Measurements from ENCODE around the gene KDM2B. TPM values are rescaled to one million over a fixed set of nuclear protein-coding genes. Genes with fewer than 3 reads are reported as not detected.

KDM2B gene
- total RNA-seq, 1 donor: 63.7 TPM

DNA sequence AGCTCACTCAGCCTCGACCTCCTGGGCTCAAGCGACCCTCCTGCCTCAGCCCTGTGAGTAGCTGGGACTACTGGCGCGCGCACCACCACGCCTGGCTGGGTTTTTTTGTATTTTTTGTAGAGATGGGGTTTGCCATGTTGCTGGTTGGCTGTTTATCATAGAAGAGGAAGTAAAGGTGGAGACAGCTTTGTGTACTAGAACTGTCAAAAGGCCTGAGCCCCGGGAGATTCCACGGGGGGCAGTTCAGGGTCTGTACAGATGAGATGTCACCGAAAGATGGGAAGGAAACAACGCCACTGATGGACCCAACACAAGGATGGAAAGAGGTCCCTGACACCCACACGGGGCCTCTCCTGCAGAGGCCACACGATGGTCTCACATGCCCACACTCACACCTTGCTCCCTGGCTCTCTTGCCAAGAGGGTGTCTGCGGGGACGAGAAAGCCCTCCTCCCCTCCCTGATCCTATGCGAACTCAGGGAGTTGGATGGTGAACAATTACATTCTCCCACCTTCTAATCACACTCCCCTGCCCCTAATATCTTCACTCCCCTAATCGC, 66.6 kb downstream of the KDM2B start:
- Histone ChIP-seq H3K27me3 (ENCODE audit: insufficient read depth, low read length) (no peaks in the 10 kb centered on the region), H3K9me3 (ENCODE audit: low read depth, low read length) (no peaks in the 10 kb centered on the region), H3K4me1 (ENCODE audit: insufficient read depth, low read length) (peaks cover 9% of the 10 kb centered on the region), H3K4me3 (ENCODE audit: low read length) (no peak overlapping the region)

GRCh38 chr12:121513464-121514183, 67.2 kb downstream of the KDM2B start:
- no peak overlapping the region for H3K4me3 ChIP-seq (ENCODE audit: low read length)
- H3K4me1 ChIP-seq (ENCODE audit: insufficient read depth, low read length): peaks cover 9% of the 10 kb centered on the region
- H3K9me3 ChIP-seq (ENCODE audit: low read depth, low read length): no peaks in the 10 kb centered on the region
- H3K27me3 ChIP-seq (ENCODE audit: insufficient read depth, low read length): no peaks in the 10 kb centered on the region

GRCh38 chr12:121512561-121512960, 68.3 kb downstream of the KDM2B start:
- H3K9me3 ChIP-seq (ENCODE audit: low read depth, low read length): no peaks in the 10 kb centered on the region
- no peak overlapping the region for H3K4me3 ChIP-seq (ENCODE audit: low read length)
- H3K4me1 ChIP-seq (ENCODE audit: insufficient read depth, low read length): peaks cover 9% of the 10 kb centered on the region
- no peaks in the 10 kb centered on the region for H3K27me3 ChIP-seq (ENCODE audit: insufficient read depth, low read length)

DNA sequence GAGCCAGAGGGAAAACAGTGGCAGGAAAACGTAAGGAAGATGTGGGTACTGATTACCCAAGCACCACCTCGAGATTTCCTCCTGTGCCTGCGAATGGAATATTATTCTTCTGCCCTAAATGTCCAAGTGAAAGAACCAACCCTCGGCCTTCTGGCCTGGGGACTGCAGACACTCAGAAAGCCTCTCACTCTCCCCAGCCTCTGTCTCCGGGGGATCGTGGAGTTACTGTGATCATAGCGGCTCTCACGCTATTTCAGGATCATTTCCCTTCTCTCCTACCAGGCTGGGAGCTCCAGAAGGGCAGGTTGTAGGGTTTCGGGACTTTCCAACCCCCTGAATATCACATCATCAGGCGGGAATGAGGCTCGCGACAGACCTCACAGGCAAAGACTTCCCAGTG, 68.9 kb downstream of the KDM2B start:
- Histone ChIP-seq H3K27me3 (ENCODE audit: insufficient read depth, low read length) (no peaks in the 10 kb centered on the region), H3K9me3 (ENCODE audit: low read depth, low read length) (no peaks in the 10 kb centered on the region), H3K4me1 (ENCODE audit: insufficient read depth, low read length) (peaks cover 9% of the 10 kb centered on the region), H3K4me3 (ENCODE audit: low read length) (no peak overlapping the region)

DNA sequence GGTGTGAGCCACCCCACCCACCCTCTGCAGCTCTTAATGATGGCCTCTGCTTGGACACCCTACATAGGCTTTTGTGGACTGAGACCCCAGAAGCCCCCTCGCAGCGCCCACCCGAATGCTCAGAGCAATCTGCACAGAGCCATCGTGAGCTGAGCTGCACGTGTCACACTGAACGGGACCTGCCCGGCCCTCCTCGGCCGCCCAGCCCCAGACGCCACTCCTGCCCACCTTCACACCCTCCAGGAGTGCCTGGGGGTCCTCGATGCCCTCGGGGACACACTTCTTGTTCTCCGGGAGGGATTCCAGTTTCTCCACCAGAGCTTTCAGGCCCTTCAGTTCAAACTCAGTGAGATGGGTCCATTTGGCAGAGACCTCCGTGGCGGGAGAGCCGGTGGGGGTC, 71.5 kb downstream of the KDM2B start:
- H3K4me3 ChIP-seq (ENCODE audit: low read length): no peak overlapping the region
- H3K4me1 ChIP-seq (ENCODE audit: insufficient read depth, low read length): peaks cover 6% of the 10 kb centered on the region
- no peaks in the 10 kb centered on the region for H3K27me3 ChIP-seq (ENCODE audit: insufficient read depth, low read length)
- H3K9me3 ChIP-seq (ENCODE audit: low read depth, low read length): no peaks in the 10 kb centered on the region

- Histone ChIP-seq H3K4me1 (ENCODE audit: insufficient read depth, low read length) (peaks cover under 1% of the 10 kb centered on the region), H3K9me3 (ENCODE audit: low read depth, low read length) (no peaks in the 10 kb centered on the region), H3K4me3 (ENCODE audit: low read length) (no peak overlapping the region), H3K27me3 (ENCODE audit: insufficient read depth, low read length) (no peaks in the 10 kb centered on the region)
Observed at GRCh38 chr12:121508533-121508932, 72.3 kb downstream of the KDM2B start.

GRCh38 chr12:121507984-121508383, 72.8 kb downstream of the KDM2B start:
- Histone ChIP-seq H3K4me3 (ENCODE audit: low read length) (no peak overlapping the region), H3K4me1 (ENCODE audit: insufficient read depth, low read length) (no peaks in the 10 kb centered on the region), H3K9me3 (ENCODE audit: low read depth, low read length) (no peaks in the 10 kb centered on the region), H3K27me3 (ENCODE audit: insufficient read depth, low read length) (no peaks in the 10 kb centered on the region)

GRCh38 chr12:121507245-121507644, 73.6 kb downstream of the KDM2B start:
- H3K9me3 ChIP-seq (ENCODE audit: low read depth, low read length): no peaks in the 10 kb centered on the region
- H3K4me3 ChIP-seq (ENCODE audit: low read length): no peak overlapping the region
- no peaks in the 10 kb centered on the region for H3K27me3 ChIP-seq (ENCODE audit: insufficient read depth, low read length)
- no peaks in the 10 kb centered on the region for H3K4me1 ChIP-seq (ENCODE audit: insufficient read depth, low read length)

- Histone ChIP-seq H3K4me3 (ENCODE audit: low read length) (no peak overlapping the region), H3K9me3 (ENCODE audit: low read depth, low read length) (no peaks in the 10 kb centered on the region), H3K27me3 (ENCODE audit: insufficient read depth, low read length) (no peaks in the 10 kb centered on the region), H3K4me1 (ENCODE audit: insufficient read depth, low read length) (no peaks in the 10 kb centered on the region)
Observed at GRCh38 chr12:121505513-121505912, 75.3 kb downstream of the KDM2B start.

DNA sequence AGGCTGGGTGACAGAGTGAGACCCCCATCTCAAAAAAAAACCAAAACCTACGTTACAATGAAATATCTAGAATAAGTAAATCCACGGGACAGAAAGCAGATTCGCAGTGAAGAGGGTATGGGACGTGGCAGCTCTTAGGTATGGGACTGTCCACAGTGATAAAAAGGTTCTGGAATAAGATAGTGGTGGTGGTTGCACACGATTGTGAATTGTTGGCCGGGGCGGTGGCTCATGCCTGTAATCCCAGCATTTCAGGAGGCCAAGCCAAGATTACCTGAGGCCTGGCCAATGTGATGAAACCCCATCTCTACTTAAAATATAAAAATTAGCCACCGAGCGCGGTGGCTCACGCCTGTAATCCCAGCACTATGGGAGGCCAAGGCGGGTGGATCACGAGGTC, 76.3 kb downstream of the KDM2B start:
- Histone ChIP-seq H3K9me3 (ENCODE audit: low read depth, low read length) (no peaks in the 10 kb centered on the region), H3K4me1 (ENCODE audit: insufficient read depth, low read length) (peaks cover 4% of the 10 kb centered on the region), H3K27me3 (ENCODE audit: insufficient read depth, low read length) (no peaks in the 10 kb centered on the region), H3K4me3 (ENCODE audit: low read length) (no peak overlapping the region)

DNA sequence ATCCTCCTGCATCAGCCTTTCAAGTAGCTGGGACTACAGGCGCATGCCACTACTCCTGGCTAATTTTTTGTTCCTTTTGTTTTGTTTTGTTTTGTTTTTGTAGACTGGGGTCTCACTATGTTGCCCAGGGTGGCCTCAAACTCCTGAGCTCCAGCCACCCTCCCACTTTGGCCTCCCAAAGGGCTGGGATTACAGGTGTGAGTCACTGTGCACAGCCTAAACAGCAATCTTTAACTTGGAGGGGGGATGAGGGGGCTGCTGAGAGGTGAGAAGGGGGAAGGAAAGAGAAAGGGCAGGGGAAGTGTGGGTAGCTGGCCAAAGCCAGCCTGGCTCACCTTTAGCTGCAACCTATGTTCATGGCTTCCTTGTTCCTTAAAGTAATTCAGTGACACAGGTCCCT, 77.4 kb downstream of the KDM2B start:
- Histone ChIP-seq H3K4me1 (ENCODE audit: insufficient read depth, low read length) (peaks cover 4% of the 10 kb centered on the region), H3K9me3 (ENCODE audit: low read depth, low read length) (no peaks in the 10 kb centered on the region), H3K4me3 (ENCODE audit: low read length) (no peak overlapping the region), H3K27me3 (ENCODE audit: insufficient read depth, low read length) (no peaks in the 10 kb centered on the region)

DNA sequence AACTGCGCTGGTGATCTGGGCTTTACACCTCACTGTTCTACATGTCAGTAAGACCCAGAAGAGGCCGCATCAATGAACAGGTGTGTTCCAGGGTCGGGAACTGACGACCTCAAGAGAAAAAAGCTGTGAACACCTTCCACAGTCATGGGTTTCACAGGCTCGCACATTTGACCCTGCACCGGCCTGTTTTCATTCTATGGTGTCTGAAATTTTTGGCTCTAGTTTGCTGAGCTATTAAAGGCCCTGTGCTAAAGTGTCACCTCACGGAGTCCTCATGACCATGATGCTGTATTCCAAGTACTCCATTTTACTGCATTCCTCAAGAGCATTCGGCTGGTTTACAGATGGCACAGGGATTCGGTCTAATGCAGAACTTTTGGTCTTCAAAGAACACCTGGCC, 78.9 kb downstream of the KDM2B start:
- H3K4me1 ChIP-seq (ENCODE audit: insufficient read depth, low read length): peaks cover 8% of the 10 kb centered on the region
- H3K4me3 ChIP-seq (ENCODE audit: low read length): no peak overlapping the region
- H3K27me3 ChIP-seq (ENCODE audit: insufficient read depth, low read length): no peaks in the 10 kb centered on the region
- no peaks in the 10 kb centered on the region for H3K9me3 ChIP-seq (ENCODE audit: low read depth, low read length)

DNA sequence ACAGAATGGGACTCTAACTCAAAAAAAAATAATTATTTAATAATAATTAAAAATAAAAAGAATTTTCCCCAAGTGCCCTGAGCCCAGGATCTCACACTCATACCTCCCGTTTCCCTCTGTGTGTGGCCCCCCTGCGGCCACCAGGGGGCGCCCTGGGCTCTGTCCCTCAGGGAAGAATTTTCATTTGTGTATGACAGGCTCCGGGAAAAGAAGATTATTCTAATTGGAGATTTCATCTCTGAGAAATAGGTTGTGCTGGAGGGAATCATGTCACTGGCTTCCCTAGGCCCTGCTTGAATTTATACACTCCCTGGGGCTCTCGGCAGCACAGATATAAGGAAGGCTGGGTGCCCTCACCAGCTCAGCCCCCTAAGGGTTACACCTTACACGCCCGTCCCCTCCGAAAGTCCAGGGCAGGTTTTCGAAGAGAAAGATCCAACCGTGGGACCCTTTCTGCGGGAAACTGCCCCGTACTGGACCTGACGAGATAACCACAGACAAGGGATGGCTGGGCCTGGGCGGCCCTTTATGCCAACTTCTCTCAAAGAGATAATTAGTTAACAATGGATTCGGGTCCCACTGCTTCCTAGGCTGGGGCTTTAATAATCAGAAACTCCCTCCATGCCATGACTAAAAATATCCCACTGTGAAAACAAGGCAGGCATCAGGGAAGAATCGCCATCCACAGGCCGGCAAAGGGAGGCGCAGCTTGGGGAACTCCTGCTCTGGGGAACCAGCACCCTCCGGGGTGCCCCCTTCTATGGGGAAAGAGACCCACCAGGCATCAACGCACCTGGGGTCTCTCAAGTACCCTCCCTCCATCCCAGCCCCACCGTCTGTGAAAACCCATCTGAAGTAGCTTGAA, 80.7 kb downstream of the KDM2B start:
- no peaks in the 10 kb centered on the region for H3K27me3 ChIP-seq (ENCODE audit: insufficient read depth, low read length)
- no peak overlapping the region for H3K4me3 ChIP-seq (ENCODE audit: low read length)
- H3K4me1 ChIP-seq (ENCODE audit: insufficient read depth, low read length): peaks cover 13% of the 10 kb centered on the region
- H3K9me3 ChIP-seq (ENCODE audit: low read depth, low read length): no peaks in the 10 kb centered on the region

- Histone ChIP-seq H3K4me1 (ENCODE audit: insufficient read depth, low read length) (peaks cover 29% of the 10 kb centered on the region), H3K4me3 (ENCODE audit: low read length) (no peak overlapping the region), H3K27me3 (ENCODE audit: insufficient read depth, low read length) (no peaks in the 10 kb centered on the region), H3K9me3 (ENCODE audit: low read depth, low read length) (no peaks in the 10 kb centered on the region)
Observed at GRCh38 chr12:121495746-121496145, 85.1 kb downstream of the KDM2B start.

GRCh38 chr12:121494093-121494787, 86.6 kb downstream of the KDM2B start:
- Histone ChIP-seq H3K4me3 (ENCODE audit: low read length) (no peak overlapping the region), H3K4me1 (ENCODE audit: insufficient read depth, low read length) (peaks cover 37% of the 10 kb centered on the region), H3K27me3 (ENCODE audit: insufficient read depth, low read length) (no peaks in the 10 kb centered on the region), H3K9me3 (ENCODE audit: low read depth, low read length) (no peaks in the 10 kb centered on the region)
